Measurements from ENCODE around the gene FCHO2.

DNA sequence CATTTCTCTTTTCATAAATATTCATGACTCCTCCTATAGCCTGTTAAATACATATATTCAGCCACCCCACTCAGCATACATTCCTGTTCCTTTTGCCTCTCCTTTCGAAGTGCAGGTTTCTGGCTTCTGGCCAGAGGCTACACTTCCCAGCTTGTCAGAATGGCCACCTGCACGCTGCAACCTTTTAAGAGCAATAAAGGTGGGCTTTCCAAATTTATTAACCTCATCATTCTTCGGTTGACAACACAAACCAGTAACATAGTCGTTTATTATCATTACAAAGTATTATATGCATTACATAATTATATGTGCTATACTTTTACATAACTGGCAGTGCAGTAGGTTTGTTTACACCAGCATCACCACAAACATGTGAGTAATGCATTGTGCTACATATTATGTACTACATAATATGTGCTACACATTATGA, 148.0 kb downstream of the FCHO2 start:
- TF ChIP-seq, protein P1, sequence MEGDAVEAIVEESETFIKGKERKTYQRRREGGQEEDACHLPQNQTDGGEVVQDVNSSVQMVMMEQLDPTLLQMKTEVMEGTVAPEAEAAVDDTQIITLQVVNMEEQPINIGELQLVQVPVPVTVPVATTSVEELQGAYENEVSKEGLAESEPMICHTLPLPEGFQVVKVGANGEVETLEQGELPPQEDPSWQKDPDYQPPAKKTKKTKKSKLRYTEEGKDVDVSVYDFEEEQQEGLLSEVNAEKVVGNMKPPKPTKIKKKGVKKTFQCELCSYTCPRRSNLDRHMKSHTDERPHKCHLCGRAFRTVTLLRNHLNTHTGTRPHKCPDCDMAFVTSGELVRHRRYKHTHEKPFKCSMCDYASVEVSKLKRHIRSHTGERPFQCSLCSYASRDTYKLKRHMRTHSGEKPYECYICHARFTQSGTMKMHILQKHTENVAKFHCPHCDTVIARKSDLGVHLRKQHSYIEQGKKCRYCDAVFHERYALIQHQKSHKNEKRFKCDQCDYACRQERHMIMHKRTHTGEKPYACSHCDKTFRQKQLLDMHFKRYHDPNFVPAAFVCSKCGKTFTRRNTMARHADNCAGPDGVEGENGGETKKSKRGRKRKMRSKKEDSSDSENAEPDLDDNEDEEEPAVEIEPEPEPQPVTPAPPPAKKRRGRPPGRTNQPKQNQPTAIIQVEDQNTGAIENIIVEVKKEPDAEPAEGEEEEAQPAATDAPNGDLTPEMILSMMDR (IDR thresholded peaks at IDR 0.05), result no peak
- TF ChIP-seq POLR2A (IDR thresholded peaks at IDR 0.05), result no peak

Measured in heart left ventricle (tissue), 13 donors.